GM18505 (cell line): ENCODE measurements around the gene USP8.
"Not testable (repeated sequence)": the region's sequence is repeated elsewhere in the genome, so short reads cannot be mapped to it uniquely, and the experiment has no call there.

Experiments used
- ATAC-seq: cut with Tn5 transposase; IDR thresholded peaks from one replicate; pipeline ENCODE4 v1.9.1; 2021; ENCODE audit not compliant: unreplicated experiment
- POLR2A ChIP-seq: IDR thresholded peaks from 4 replicates; pipeline ENCODE4 v1.6.1; 2011; ENCODE audit warnings: borderline replicate concordance; ENCODE audit not compliant: insufficient read depth, insufficient read length; ENCODE audit errors: extremely low read depth

Gene USP8

DNA sequence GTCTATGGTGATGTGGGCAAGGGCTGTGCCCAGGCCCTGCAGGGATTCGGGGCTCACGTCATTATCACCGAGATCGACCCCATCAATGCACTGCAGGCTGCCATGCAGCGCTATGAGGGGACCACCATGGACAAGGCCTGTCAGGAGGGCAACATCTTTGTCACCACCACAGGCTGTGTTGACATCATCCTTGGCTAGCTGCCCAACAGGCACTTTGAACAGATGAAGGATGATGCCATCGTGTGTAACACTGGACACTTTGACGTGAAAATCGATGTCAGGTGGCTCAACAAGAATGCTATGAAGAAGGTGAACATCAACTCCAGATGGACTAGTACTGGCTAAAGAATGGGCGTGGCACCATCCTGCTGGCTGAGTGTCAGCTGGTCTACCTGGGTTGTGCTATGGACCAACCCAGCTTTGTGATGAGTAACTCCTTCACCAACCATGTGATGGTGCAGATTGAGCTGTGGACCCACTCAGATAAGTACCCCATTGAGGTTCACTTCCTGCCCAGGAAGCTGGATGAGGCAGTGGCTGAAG lies 6.1 kb upstream of the USP8 start:
- TF ChIP-seq POLR2A: no peak
- no peak for ATAC-seq

DNA sequence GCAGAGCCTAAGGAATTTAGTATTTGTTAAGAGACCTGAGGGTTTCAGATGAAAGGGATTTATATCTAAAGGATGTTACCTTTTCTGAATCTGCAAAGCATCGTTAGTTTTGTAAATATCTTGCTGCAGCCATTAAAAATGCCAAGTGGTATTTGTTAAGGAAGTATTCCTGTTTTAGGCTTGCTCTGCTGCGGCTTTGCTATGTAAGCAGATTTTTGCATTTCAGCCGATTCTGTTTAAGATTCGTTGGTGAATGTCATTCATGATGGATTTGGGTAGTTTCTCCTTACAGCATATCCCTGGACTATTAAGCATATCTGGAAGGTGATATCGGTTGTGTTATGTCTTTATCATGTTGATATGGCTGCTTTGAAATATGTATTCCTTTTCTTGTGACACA lies 1.0 kb downstream of the USP8 start:
- no peak for TF ChIP-seq POLR2A
- no peak for ATAC-seq

DNA sequence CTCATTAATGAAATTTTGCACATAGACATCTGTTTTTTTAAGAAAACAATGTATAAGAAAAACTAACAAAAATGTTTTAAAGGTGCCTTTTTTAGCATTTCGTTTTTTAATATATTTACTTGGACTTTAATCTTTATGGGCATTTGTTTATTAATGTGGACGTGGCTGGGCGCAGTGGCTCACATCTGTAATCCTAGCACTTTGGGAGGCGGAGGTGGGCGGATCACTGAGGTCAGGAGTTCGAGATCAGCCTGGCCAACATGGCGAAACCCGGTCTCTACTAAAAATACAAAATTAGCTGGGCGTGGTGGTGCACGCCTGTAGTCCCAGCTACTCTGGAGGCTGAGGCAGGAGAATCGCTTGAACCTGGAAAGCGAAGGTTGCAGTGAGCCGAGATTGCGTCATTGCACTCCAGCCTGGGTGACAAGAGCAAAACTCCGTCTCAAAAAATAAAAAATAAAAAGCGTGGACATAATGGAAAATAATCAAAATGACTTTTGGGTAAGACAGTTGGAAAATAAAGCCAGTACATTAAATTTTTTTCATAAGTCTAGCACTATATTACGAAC lies 1.6 kb downstream of the USP8 start:
- not testable (repeated sequence) for ATAC-seq

DNA sequence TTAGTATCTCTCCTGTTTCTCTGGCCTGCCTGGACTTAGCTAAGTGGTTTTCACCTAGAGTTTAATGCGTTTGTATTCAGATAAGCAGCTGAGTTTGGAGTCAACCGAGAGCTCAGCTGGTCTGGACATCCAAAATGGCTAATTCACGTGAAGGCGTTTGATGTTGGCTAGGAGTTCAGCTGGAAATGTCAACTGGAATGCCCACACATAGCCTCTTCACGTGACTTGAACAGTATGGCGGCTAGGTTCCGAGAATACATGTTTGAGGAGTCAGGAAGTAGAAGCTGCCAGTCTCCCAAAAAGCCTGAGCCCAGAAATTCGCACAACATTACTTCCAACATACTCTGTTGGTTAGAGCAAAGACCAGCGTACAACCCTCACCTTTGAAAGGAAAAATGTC lies 2.2 kb downstream of the USP8 start:
- ATAC-seq: no peak
- TF ChIP-seq POLR2A: no peak

DNA sequence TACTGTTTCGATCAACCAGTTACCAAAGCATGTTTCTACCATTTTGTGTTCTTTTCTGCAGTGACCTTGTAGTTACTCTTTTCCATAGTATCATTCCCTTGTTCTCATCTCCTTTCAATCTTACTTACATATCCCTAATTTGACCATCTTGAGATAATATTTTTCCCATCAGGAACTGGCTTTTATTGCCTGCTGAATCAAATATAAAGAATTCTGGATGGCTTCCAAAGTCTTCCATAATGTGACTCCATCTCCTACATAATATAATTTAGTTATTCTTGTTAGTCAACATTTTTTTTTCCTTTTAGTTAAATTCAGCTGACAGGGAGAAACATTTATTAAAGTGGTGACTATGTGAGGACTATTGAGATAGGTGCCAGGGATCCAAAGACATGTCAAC lies 7.0 kb downstream of the USP8 start:
- no peak for ATAC-seq

DNA sequence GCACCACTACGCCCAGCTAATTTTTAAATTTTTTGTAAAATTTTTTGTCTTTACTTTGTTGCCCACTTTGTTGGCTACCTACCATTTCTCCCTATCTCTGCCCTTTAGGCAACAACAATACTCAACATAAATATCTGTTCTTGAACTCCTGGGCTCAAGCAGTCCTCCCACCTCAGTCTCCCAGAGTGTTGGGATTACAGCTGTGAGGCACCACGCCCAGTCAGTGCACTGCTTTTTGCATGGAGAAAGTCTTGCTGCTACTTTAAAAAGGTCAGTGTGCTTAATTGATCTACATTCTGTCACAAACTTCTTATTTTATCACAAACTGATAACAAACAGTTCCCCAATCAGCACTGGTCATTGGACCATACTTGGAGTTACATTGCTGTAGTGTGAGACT lies 8.0 kb downstream of the USP8 start:
- TF ChIP-seq POLR2A: no peak
- no peak for ATAC-seq

More for the DNA sequence above, 7.0 kb downstream of the USP8 start:
- TF ChIP-seq POLR2A: no peak

DNA sequence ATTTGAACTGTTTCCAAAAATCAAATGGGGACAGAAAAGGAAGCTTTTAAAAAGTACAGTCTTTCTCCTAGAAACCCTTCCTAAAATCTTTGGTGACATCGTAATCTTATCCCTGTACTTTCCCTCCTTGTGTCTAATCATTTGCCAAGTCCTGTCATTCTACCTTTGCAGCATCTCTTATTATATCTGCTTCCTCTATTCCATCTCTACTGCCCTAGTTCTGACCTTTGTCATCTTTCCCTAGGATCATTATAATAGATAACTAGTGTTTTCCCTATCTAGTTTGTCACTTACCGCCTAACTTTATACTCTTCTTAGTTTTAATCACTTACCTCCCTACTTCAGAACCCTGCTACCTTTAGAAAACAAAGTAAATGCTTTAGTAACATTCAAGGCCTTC lies 11.6 kb downstream of the USP8 start:
- no peak for TF ChIP-seq POLR2A
- ATAC-seq: no peak

DNA sequence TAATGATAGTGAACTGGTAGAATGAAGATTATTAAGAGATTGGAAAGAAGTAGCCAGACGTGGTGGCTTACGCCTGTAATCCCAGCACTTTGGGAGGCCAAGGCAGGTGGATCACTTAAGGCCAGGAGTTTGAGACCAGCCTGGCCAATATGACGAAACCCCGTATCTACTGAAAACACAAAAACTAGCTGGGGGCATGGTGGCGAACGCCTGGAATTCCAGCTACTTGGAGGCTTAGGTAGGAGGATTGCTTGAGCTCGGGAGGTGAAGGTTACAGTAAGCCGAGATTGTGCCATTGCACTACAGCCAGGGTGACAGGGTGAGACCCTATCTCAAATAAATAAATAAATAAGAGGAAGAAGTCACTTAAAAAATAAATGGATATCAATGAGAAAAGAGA lies 14.0 kb downstream of the USP8 start:
- no peak for TF ChIP-seq POLR2A
- no peak for ATAC-seq

DNA sequence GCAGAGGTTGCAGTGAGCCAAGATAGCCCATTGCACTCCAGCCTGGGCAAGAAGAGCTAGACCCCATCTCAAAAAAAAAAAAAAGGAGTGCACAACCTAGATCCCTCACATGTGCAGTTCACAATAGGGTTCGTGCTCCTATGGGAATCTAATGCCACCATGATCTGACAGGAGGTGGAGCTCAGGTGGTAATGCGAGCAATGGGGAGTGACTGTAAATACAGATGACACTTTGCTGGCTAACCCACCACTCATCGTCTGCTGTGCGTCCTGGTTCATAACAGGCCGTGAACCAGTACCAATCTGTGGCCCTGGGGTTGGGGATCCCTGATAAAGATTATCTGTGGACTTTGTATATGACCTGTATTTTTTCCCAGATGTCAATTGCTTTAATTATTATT lies 16.7 kb downstream of the USP8 start:
- no peak for TF ChIP-seq POLR2A
- ATAC-seq: no peak

DNA sequence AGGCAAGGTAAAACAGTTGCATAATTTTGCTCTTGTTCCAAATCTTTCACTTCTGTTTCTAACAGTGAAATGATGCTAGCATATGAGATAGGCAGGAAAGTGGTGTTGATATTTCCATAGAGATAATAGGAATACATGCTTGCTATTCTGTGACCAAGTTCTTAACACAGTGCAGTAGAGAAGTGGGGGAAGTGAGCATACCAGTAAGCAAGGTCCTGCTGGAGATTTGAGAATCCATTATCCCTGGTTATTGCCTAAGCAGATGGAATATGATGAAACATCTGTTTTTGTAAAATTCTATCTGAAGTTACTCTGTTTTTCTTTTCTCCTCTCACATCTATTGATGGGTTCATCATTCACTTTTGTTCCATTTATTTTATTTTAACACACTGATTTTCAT lies 28.7 kb downstream of the USP8 start:
- no peak for TF ChIP-seq POLR2A
- ATAC-seq: no peak

DNA sequence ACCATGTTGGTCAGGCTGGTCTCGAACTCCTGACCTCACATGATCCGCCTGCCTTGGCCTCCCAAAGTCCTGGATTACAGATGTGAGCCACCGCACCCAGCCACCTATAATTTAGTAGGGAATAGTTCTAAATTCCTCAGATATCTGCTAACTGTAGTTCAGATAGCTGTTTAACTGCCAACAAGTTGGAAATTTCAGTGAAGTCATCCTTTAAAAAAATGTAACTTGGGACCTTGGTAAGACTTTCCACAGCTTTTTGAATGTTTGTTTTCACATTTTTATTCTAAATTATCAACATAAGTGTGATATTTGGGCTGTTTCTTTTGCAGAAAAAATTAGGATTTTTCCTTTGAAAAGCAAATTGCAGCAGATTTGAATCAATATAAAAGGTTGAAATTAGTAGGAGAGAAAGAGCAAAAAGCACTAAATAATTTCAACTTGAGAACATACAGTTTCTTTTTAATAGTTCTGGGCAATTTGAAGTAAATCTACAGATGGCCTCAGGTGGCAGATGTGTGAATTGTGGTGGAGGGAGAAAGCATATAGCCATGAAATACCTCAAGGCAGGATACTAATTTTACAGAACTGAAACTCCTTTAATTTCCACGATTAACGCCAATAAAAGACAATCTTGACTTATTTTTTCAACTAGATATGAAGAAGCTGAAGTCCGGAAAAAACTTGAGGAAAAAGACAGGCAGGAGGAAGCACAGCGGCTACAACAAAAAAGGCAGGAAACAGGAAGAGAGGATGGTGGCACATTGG lies 34.3 kb downstream of the USP8 start:
- no peak for TF ChIP-seq POLR2A
- no peak for ATAC-seq

DNA sequence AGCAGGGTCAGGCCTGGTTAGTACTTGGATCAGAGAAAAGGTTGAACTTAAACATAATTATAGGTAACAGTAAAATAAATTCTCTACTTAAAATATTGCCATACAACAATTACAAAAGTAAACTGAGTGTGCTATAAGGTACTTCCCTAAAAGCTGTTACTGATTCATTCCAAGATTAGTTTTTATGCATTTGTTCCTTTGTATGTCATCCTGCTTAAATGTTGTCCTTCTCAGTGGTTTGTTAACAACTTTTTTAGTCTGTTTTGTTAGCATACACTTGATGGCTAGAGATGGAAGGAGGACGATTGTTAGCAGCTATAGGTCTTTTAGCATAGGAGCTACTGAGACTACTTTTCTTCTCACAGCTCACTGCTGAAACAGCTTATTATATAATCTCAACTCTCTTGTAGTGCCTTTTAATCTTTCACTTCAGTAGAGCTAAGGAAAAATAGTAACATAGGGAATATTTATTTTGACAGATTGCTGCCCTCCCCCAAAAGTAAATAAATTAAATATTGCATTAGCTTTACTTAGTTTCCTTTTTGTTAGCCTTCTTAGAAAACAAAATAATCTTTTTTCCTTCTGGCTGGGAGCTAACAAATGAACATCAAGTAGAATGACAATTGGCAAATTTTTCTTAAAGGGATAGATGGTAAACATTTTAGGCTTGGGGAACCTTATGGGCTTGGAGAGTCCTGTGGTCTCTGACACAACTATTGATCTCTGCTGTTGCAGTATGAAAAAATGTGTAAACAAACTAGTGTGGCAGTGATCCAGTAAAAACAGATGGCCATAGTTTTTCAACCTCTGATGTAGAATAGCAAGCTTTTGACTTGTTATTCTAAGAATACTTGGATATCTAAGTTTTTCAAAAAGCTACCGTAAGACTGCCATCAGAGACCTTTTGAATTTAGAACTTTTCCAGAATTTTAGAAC lies 39.5 kb downstream of the USP8 start:
- no peak for ATAC-seq
- no peak for TF ChIP-seq POLR2A

DNA sequence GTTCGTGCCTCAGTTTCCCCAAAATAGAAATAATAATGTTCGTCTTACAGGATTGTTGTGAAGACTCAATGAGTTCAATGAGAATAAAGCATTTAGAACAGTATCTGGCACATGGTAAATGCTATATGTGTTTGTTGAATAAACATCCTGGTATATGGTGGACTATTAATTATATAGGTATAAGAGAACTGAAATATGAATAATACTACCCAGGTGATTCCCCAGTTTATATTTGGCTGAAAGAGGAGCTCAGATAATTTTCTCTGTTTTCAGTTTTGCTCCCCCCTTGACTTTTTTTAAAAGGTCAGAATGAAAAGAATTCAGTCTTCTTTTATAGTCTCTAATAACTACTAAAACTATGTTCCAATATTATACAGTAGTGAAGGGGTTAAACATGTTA lies 46.9 kb downstream of the USP8 start:
- no peak for ATAC-seq
- TF ChIP-seq POLR2A: no peak
